ENCODE measurements around the gene LMNTD2. TPM values are rescaled to one million over a fixed set of nuclear protein-coding genes. Genes with fewer than 3 reads are reported as not detected.

LMNTD2 gene
- total RNA-seq, 1 experiment from 2014 or later, result 4.0 TPM

GRCh38 chr11:575313-575995 is 14.9 kb upstream of the LMNTD2 start (continued):
- TF ChIP-seq ZSCAN18 (CRISPR knock-in tag; IDR thresholded peaks at IDR 0.05), result no peak
- TF ChIP-seq MAX (CRISPR knock-in tag; IDR thresholded peaks at IDR 0.05), result no peak; the same call in 1 of the 2 replicates
- TF ChIP-seq IRF2 (CRISPR knock-in tag; IDR thresholded peaks at IDR 0.05; ENCODE audit: borderline replicate concordance, low read depth), result no peak
- no peak for TF ChIP-seq CDX4 (CRISPR knock-in tag; IDR thresholded peaks at IDR 0.05; ENCODE audit: borderline replicate concordance)
- no peak for TF ChIP-seq ZNF425 (CRISPR knock-in tag; conservative IDR thresholded peaks at IDR 0.05)
- TF ChIP-seq HMGA2 (CRISPR knock-in tag; IDR thresholded peaks at IDR 0.05), result no peak
- TF ChIP-seq AFF4 (CRISPR knock-in tag; IDR thresholded peaks at IDR 0.05; ENCODE audit: borderline replicate concordance), result no peak
- TF ChIP-seq ZNF396 (CRISPR knock-in tag; IDR thresholded peaks at IDR 0.05; ENCODE audit: borderline replicate concordance), result no peak
- no peak for TF ChIP-seq ATF6 (CRISPR knock-in tag; IDR thresholded peaks at IDR 0.05)
- no peak for TF ChIP-seq TCF7 (CRISPR knock-in tag; IDR thresholded peaks at IDR 0.05; ENCODE audit: low read depth)
- TF ChIP-seq NFATC4 (CRISPR knock-in tag; IDR thresholded peaks at IDR 0.05), result no peak
- no peak for TF ChIP-seq ZBTB21 (CRISPR knock-in tag; IDR thresholded peaks at IDR 0.05; ENCODE audit: borderline replicate concordance)
- no peak for TF ChIP-seq PRDM15 (CRISPR knock-in tag; IDR thresholded peaks at IDR 0.05)
- TF ChIP-seq NR2C2 (CRISPR knock-in tag; IDR thresholded peaks at IDR 0.05), result no peak
- TF ChIP-seq ZNF281 (CRISPR knock-in tag; IDR thresholded peaks at IDR 0.05), result 0 out of 2 replicates have a peak, but pooled peaks have one; percentile 58

Data from WTC11 (cell line).